GM19035 (cell line): ENCODE results near the gene CXCR5.
A peak's percentile ranks its signal among the peaks of the same experiment; 100 is the strongest.

Experiments
- ATAC-seq: cut with Tn5 transposase; IDR thresholded peaks from one replicate; pipeline ENCODE4 v1.9.1; 2021; ENCODE audit not compliant: unreplicated experiment

CXCR5 gene

DNA sequence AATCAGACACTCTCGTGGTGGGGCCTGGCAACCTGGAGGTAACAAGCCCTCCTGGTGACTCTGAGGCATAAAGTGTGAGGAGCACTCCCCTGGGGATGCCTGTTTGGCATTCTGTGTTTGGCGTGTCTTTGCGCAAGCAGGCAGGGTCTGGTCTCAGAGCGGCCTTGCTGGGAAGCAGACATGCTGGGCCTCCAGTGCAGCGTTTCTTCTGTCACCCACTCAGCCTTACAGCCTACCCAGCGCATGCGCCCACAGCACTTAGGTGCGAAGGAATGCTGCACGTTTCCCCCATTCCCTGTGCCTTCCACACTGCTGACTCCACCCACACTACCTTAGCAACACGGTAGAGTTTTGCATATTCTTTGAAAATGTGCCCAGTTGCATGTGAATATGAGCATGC is 7.4 kb upstream of the CXCR5 start:
- ATAC-seq = no peak

DNA sequence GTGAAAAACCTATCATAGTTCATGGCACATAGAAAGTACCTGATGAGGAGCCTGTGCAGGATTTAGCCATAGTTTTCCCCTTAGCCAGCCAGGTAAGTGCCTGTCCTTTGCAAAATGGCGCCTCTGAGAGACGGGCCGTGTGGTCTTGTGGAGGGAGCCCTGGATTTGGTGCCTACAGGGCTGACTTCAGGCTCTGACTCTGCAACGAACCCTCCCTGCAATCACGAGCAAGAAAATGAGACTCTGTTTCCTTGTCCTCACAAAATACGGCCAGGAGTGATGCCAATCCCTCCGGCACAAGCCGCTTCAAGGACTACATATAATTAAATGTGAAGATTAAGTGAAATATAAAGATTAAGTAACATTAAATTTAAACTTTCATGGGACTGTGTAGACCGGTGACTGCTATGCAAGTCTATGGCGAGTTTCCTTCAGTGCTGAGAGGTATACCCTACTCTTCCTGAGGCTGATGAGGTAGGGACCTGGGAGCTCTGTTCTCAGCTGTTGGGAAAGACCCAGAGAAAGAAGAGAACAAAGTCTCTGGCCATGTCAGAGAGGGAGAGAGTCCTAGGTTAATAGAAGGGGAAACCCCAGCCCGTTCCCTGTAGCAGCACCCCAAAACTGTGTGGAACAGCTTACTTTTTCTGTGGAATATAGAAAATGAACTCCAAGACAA is 6.1 kb upstream of the CXCR5 start:
- ATAC-seq = no peak

DNA sequence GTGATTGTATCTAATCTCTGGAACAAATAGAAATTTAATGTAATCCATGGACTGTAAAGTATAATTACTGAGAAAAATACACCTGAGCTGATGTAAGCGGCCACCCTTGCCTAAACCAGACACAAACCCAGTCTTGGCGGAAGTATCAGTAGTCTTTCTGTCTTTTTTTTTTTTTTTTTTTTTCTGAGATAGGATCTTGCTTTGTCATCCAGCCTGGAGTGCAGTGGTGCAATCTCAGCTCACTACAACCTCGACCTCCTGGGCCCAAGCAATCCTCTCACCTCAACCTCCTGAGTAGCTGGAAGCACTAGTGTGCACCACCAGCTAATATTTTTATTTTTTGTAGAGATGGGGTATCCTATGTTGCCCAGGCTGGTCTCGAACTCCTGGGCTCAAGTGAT is 5.5 kb upstream of the CXCR5 start:
- no peak for ATAC-seq

DNA sequence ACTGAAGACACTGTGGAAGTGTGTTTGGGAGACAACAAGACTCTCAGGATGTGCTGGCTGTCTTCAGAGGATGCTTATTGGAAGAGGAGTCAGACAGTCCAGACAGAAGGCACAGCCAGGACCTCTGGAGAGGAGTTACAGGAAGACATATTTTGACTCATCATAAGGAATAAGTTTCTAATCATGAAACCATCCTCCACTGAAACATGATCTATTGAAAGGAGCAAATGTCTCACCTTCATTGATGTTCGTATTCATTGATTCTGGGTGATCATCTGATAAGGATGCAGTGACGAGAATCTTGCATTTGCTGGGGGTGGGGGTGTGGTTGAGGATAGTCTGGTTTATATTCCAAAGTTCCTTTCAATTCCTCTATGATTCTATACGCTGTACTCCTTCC is 2.5 kb upstream of the CXCR5 start:
- no peak for ATAC-seq

DNA sequence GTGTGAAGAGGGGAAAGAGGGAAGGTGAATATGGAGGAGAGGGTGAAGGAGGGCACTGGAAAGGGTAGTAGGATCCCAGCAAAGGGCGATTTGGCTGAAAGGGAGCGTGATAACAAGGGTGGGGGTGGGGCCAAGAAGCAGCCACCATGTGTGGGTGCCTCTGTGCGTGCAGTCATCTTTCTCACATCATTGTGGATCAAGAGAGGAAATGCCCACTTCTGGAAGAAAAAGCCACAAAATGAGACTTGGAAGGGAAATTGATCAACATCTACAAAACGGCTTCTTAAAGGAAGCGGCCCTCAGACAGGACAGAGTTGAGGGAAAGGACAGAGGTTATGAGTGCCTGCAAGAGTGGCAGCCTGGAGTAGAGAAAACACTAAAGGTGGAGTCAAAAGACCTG is 1.2 kb upstream of the CXCR5 start:
- ATAC-seq = no peak

DNA sequence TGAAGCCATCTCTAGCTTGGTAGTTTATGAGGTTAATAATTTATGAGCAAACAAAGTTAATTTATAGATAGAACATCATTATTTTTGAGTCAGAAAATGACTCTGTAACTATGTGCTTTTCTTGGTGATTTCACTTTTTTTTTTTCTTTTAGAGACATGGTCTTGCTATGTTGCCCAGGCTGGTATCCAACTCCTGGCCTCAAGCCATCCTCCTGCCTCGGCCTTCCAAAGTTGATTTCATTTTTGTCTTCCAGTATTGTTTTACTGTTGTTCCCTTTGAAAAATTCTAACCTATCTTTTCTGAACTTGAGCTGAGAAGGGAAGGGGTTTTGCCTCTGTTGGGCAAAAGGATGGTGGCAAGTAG is 706 bp upstream of the CXCR5 start:
- no peak for ATAC-seq

DNA sequence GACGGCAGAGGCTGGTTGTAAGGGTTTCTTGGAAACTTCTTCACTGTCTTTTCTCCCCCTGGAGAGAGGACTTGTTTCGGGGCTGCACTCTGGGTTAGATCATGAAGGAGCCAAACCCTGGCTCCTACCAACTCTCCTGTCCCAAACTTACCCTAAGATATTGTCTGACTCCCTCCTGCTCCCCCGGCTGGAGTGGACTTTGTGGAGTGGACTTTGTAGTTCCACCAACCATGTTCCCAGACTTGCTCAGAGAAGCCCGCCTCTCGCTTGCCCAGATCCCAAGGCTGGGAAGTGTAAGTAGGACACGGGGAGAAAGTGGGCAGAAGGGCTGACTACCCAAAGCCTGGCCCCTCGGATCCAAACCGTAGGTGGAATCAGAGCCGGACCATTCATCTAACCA is 1.2 kb downstream of the CXCR5 start:
- no peak for ATAC-seq

DNA sequence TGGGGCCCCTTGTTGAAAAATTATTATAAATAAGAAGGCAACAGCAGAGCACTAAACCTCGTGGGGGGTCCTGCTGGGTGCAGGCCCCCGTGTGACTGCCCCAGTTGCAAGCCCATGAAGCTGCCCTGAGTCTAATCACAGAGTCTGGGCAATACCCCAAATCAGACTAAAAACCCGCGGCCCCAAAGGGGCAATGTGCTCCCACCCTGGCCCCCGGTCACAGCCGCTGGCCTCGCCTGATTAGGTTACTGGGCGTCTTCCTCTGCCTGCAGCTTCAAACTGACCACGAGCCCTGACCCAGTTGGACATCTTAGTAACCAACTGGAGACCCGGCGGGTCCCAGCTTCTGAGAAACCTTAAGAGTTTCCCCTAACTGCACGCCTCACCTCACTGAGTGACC is 1.6 kb downstream of the CXCR5 start:
- no peak for ATAC-seq

DNA sequence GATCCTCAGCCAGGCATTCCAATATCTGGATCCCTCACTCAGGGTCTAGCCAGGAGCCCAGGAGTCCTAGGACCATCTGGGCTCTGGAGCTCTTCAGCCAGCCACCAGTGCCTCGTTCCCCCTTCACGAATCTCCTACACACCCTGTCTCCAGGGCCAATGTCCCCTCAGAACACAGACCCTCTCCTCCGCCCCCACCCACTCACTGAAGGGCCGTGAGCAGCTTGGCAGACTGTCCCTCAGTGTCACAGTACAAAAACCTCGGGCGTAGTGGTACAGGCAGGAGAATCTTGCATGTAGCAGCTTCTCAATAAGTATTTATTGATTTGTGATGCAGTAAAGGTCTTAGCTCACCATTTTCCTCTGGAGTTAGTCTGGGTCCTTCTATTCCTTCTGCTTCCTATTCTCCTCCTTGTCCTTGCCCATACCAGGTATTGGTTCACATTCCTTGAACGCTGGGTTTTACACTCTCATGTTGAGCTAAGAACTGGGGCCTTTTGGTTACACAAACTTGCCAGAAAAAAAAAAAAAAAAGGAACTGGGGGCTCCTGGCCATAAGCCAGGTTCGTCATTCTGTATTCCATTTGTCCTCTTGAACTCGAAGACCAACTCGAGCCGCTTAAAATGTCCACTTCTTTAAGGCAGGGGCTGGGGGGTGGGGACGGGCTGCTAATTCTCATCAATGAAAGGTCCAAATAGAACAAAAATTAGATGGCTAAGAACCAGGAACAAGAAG is 2.3 kb downstream of the CXCR5 start:
- no peak for ATAC-seq

DNA sequence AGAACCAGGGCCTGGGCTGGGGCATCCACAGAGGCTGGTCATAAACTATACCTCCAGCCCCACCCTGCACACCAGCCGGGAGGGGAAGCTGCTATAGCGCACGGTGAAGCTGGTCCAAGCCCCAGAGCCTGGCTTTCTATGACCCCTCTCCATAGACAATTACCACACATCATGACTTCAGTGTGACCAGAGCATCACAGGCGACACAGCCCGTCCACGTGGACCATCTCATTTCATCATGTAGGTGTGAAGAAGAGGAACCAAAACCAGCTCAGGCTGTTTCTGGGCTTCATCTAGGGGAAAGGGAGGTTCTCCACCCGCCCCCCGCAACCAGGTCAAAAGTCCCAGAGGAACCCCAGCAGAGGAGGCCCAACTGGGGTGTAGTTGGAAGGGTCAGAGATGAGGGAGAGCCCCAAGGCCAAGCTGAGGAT is 3.0 kb downstream of the CXCR5 start:
- ATAC-seq = no peak

DNA sequence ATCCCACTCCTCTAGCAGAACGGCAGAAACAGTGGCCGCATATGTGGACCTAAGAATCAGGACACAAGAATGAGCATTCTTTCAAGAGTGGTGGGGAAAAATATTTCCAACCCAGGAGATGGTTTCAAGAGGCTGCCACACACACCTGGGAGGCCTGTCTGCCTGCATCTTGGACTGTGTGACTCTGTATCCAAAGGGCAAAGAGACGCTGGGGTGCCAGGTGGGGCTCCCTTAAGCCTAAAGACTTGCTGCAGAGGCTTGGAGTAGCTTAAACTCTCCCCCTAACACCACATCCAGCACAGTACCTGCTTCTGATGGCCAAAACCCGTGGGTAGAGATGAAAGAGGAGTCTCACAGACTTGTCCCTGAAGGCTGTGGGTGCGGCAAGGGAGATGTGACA is 3.5 kb downstream of the CXCR5 start:
- ATAC-seq = no peak

DNA sequence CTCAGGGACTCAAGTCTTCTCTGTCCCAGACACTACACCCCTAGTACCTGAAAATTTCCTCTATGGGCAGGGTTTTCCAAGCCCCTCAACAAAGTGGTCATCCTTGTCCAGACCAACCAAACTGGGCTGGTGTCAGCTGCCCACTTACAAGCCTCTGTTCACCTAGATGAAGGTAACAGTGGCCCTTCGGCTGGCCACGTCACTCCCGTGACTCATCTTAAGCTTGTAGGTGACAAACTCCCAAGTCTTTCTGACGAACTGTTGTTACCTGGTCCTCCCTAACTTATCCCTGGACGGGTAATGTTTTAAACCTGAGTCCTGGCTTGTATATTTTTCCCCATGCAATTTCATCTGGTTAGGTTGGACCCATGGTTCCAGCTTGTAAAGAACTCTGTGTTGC is 4.7 kb downstream of the CXCR5 start:
- ATAC-seq = no peak

DNA sequence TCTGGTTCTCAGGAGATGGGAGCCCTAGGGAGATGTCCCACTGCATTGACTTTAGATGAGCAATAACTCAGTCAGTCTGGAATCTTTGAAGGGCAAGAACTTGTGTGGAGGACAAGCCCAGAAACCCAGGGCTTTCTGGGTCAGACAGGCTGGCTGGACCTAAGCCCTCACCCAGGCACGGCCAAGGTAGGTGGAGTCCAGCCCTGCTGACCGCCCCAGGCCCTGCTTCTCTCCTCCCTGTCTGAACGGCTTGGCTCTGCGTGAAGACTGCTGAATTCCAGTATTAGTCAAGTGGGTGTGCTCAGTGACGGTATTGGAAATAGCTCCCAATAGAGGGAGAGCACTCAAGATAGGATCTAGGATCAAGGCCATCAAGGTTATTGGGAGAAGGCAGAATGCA is 6.1 kb downstream of the CXCR5 start:
- no peak for ATAC-seq

DNA sequence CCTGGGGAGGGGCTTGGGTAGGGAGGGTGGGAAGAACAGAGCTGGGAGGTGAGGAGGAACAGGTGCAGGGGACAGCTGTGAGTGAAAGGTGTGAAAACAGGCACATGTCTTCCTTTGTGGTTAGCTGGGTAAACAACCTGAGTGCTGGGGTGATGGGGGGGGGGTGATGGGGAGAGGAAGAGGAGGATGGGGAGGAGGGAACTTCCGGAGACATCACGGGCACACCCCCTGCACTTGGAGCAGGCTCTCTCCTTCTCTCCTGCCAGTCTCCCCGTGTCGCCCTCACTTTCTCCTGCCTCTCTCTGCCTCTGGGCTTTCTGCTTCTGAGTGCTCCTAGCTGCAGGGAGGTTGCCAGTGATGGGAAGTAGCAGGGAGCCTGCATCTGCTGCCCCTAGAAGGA is 8.8 kb downstream of the CXCR5 start:
- no peak for ATAC-seq

DNA sequence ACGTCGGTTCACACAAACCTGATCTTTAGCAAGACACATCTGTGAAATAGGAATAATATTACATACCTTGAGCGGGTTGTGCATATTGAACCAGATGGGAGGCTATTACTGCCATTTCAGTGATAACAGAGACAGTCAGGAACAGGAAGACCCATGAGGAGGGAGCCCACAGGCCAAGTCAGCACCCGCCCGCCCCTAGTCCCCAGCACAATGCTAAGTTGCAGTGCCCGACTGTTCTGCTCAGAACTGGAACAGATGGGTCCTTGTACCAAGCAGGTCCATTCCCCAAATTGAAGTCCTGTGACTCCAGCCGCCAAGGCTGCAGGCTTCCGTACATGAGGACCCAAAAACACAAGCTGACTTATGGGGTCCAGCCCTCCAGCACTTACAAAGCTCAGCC is 9.3 kb downstream of the CXCR5 start:
- ATAC-seq = no peak

DNA sequence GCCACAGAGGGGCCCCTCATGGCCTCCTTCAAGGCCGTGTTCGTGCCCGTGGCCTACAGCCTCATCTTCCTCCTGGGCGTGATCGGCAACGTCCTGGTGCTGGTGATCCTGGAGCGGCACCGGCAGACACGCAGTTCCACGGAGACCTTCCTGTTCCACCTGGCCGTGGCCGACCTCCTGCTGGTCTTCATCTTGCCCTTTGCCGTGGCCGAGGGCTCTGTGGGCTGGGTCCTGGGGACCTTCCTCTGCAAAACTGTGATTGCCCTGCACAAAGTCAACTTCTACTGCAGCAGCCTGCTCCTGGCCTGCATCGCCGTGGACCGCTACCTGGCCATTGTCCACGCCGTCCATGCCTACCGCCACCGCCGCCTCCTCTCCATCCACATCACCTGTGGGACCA is 10.0 kb downstream of the CXCR5 start:
- no peak for ATAC-seq

DNA sequence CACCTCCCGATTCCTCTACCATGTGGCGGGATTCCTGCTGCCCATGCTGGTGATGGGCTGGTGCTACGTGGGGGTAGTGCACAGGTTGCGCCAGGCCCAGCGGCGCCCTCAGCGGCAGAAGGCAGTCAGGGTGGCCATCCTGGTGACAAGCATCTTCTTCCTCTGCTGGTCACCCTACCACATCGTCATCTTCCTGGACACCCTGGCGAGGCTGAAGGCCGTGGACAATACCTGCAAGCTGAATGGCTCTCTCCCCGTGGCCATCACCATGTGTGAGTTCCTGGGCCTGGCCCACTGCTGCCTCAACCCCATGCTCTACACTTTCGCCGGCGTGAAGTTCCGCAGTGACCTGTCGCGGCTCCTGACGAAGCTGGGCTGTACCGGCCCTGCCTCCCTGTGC is 10.5 kb downstream of the CXCR5 start:
- no peak for ATAC-seq

DNA sequence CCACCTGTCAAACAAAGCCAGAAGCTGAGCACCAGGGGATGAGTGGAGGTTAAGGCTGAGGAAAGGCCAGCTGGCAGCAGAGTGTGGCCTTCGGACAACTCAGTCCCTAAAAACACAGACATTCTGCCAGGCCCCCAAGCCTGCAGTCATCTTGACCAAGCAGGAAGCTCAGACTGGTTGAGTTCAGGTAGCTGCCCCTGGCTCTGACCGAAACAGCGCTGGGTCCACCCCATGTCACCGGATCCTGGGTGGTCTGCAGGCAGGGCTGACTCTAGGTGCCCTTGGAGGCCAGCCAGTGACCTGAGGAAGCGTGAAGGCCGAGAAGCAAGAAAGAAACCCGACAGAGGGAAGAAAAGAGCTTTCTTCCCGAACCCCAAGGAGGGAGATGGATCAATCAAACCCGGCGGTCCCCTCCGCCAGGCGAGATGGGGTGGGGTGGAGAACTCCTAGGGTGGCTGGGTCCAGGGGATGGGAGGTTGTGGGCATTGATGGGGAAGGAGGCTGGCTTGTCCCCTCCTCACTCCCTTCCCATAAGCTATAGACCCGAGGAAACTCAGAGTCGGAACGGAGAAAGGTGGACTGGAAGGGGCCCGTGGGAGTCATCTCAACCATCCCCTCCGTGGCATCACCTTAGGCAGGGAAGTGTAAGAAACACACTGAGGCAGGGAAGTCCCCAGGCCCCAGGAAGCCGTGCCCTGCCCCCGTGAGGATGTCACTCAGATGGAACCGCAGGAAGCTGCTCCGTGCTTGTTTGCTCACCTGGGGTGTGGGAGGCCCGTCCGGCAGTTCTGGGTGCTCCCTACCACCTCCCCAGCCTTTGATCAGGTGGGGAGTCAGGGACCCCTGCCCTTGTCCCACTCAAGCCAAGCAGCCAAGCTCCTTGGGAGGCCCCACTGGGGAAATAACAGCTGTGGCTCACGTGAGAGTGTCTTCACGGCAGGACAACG is 11.7 kb downstream of the CXCR5 start:
- ATAC-seq = peak; percentile 53

DNA sequence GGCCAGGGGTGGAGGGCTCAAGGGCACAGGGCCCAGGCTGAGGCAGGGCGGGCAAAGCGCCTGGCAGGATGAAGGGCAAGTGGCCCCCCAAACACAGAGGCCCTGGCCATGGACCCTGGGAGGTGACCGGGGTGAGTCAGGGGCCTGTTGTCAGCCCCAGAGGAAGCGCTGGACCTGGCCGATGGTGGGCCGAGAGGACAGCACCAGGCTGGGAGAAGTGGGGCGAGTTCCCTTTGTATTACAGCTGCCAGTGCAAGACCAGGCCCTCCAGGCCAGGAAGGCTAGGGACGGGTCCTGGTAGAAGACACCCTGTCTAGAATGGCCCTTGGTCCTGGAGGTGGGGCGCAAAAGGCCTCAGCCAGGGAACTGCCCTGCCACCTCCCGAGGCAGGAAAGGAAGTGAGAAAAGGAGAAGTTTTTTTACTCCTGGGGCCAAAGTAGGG is 12.8 kb downstream of the CXCR5 start:
- no peak for ATAC-seq

DNA sequence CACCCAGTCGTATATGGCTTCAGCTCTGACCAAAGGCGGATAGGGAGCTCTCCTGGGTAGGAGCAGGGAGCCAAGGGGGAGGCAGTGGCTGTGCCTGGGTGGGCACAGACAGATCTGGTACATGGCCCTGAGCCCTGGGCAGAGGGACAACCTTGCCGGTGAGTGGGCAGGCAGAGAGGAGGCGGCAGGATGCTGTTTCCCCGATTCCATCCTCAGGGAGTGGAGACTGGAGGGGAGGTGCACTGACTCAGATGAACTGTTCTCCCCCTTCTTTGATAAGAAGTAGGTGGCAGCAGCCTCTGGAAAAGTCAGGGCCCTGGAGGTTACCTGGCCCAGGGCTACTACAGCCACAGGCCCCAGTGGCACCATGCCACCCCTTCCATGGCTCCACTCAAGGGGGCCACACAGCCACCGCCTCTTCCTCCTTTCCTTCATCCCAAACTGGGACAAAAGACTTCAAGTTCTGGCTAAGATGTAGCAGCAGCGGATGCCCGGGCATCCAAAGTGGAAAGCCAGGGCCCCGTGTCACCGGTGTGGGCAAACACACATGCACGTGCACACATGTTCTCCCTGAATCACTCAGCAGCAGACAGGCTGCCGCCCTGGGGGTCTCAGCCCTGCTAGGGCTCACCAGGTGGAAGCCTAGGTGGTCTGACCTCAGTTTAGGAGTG is 13.4 kb downstream of the CXCR5 start:
- ATAC-seq = no peak

DNA sequence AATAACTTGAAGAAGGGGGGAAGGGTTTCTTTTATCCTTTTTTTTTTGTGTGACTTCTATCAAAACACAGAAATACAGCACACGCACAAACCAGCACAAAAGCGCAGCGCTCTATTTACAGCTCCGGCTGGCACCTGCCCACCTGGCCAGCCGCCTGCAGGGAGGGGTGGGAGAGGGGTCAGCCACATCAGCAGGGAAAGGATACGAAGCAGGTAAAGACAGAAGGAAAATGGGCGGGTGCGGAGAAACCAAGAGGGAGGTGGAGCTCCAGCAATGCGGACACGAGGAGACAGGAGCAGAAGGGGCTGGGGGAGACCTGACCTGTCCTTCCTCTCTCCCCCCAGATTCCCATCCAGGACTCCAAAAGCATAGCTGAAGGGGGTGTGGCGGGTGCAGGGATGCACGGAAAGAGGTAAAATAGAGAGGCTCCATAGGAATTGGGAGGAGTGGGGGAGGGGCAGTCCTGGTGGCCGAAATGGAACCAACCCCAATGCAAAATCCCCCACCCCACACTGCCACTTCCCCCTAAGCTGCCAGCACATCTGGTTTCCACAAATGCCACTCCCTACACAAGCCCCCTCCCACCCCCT is 14.1 kb downstream of the CXCR5 start:
- ATAC-seq = no peak
